GM18502 (cell line): ENCODE measurements around the gene ACTR1B.
"Not testable (repeated sequence)": the region's sequence is repeated elsewhere in the genome, so short reads cannot be mapped to it uniquely, and the experiment has no call there.

Experiments
- ATAC-seq: cut with Tn5 transposase; IDR thresholded peaks from one replicate; pipeline ENCODE4 v1.9.1; 2021; ENCODE audit warnings: mild to moderate bottlenecking; ENCODE audit not compliant: unreplicated experiment, poor library complexity

The ACTR1B gene

DNA sequence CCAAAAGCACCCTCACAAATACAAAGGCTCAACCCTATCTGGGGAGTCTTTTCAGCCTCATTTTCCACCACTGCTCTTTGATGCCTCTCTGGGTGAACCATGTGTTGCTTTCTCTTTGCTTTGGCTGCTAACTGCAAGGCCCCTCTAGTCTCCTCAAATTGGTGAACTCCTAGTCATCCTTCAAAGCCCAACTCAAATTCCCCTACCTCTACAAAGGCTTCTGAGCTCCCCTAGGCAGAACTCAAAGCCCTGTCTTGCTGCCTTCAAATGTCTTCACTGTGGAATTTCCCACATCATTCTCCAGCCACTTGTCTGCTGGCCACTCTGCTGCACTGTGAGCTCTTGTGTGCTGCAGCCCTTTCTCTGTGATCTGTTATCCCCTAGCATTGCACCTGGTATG lies 40.9 kb downstream of the ACTR1B start:
- ATAC-seq = not testable (repeated sequence)

DNA sequence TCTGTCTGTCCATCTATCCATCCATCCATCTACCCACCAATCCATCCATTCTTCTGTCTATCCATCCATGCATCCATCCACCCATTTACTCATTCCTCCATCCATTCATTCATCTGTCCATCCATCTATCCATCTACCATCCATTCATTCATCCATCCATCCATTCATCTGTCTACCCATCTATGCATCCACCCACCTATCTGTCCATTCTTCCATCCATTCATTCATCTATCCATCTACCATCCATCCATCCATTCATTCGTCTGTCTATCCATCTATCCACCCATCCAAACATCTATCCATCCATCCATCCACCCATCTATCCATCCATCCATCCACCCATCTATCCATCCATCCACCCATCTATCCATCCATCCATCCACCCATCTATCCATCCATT lies 43.4 kb downstream of the ACTR1B start:
- ATAC-seq = not testable (repeated sequence)

GRCh38 chr2:97618939-97619827 lies 44.7 kb downstream of the ACTR1B start:
- not testable (repeated sequence) for ATAC-seq

- ATAC-seq = no peak
Measured at GRCh38 chr2:97617911-97618310, 45.9 kb downstream of the ACTR1B start.

- not testable (repeated sequence) for ATAC-seq
Measured at GRCh38 chr2:97615746-97616145, 48.1 kb downstream of the ACTR1B start.

GRCh38 chr2:97611895-97612294 lies 51.9 kb downstream of the ACTR1B start:
- not testable (repeated sequence) for ATAC-seq

DNA sequence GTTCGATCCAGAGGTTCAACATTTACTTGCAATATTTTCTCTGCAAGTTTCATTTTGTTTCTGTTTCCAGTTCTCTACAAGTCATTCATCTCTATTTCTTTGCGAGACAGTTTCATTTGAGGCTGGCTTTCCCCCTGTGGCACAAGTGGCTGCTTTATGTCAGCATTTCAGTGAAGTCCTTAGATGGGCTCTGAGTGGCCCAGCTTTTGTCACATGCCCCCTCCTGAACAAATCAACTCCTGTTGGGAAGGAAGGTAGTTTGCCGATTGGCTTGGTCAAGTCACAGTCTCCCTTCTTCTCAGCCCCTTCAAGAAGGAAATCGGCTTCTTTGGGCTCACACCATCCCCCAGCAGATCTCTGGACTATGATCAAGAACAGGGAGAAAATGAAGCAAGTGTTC lies 55.1 kb downstream of the ACTR1B start:
- not testable (repeated sequence) for ATAC-seq
